Measurements from ENCODE around the gene CD40. TPM values are rescaled to one million over a fixed set of nuclear protein-coding genes. Genes with fewer than 3 reads are reported as not detected.

Gene CD40
- total and polyA plus RNA-seq, 2 of the 4 experiments (the other 2 are of a cell fraction): 0.36 to 0.92 TPM

- dilution Hi-C loops (cut with HindIII; ENCODE audit: low sequenced_read_pairs, unreplicated experiment): no loop called here
- no peak for ATAC-seq (ENCODE audit: low read depth)
- WGBS, 2 experiments (ENCODE audit: extremely low coverage in 2 of 2, insufficient read length in 1 of 2): 43% methylated on average over 1 of the region's 12 CpGs; no CpG with 5 or more reads in 1 of the 2 experiments
Measured at GRCh38 chr20:46135856-46136633, 17.9 kb downstream of the CD40 start.

More at GRCh38 chr20:46135856-46136633, 17.9 kb downstream of the CD40 start:
- H2AFZ ChIP-seq (replicated peaks; ENCODE audit: low read length, poor library complexity): no peak overlapping the region
- no peaks in the 10 kb centered on the region for H3K79me1 ChIP-seq (ENCODE audit: low read depth in 1 of 2, low read length in 2 of 2)
- H3K4ac ChIP-seq (ENCODE audit: low read depth, low read length): no peak overlapping the region
- no peak overlapping the region for H3K4me2 ChIP-seq (ENCODE audit: low read depth, low read length)
- no peak overlapping the region for H3K14ac ChIP-seq (replicated peaks; ENCODE audit: low read depth, low read length)
- ChIA-PET CTCF (no interaction called here), POLR2A (ENCODE audit: unreplicated experiment) (no interaction called here)
- H4K5ac ChIP-seq (ENCODE audit: low read depth, low read length): no peak overlapping the region
- H2BK120ac ChIP-seq (ENCODE audit: low read depth, low read length): no peak overlapping the region
- H4K8ac ChIP-seq (ENCODE audit: low read depth in 2 of 2, low read length in 2 of 2): no peak overlapping the region
- no peak overlapping the region for H2BK5ac ChIP-seq (ENCODE audit: low read depth, low read length, poor library complexity, severe bottlenecking)
- no peak overlapping the region for H2BK15ac ChIP-seq (ENCODE audit: low read depth, low read length)
- no peak overlapping the region for H3K18ac ChIP-seq (ENCODE audit: low read depth, low read length)
- no peaks in the 10 kb centered on the region for H3K9me3 ChIP-seq (ENCODE audit: control insufficient read depth, insufficient read depth, low read length)
- in situ Hi-C loops (cut with MboI; ENCODE audit: low sequenced_read_pairs) (no loop called here), intact Hi-C loops (cut with micrococcal nuclease) (no loop called here)
- H3K36me3 ChIP-seq (ENCODE audit: control insufficient read depth, insufficient read depth, low read length): no peaks in the 10 kb centered on the region
- peaks cover 48% of the 10 kb centered on the region for H3K27me3 ChIP-seq (ENCODE audit: control insufficient read depth, insufficient read depth, low read length)
- no peaks in the 10 kb centered on the region for H3K9me1 ChIP-seq (ENCODE audit: insufficient read depth, low read length)
- H3K4me3 ChIP-seq (ENCODE audit: insufficient read depth, low read depth, low read length): no peak overlapping the region
- no peak overlapping the region for H3K9ac ChIP-seq (ENCODE audit: low read depth, low read length)
- no peak overlapping the region for H3K23ac ChIP-seq (ENCODE audit: low read depth, low read length)
- TF ChIP-seq CHD1 (IDR thresholded peaks at IDR 0.05; ENCODE audit: low read depth, low read length) (no peak), POLR2A (IDR thresholded peaks at IDR 0.05; ENCODE audit: low read depth, low read length) (no peak), RAD21 (IDR thresholded peaks at IDR 0.05; ENCODE audit: low read length) (no peak), MAFK (IDR thresholded peaks at IDR 0.05; ENCODE audit: low read depth, low read length) (no peak), BHLHE40 (IDR thresholded peaks at IDR 0.05; ENCODE audit: low read depth, low read length) (no peak), RCOR1 (IDR thresholded peaks at IDR 0.05; ENCODE audit: insufficient replicate concordance, low read length) (no peak), CEBPB (IDR thresholded peaks at IDR 0.05; ENCODE audit: low read depth, low read length) (no peak), MAZ (IDR thresholded peaks at IDR 0.05; ENCODE audit: borderline replicate concordance, low read depth, low read length) (no peak)
- H2BK20ac ChIP-seq (ENCODE audit: low read depth, low read length): no peak overlapping the region
- no peak overlapping the region for H3K56ac ChIP-seq (ENCODE audit: extremely low read depth, insufficient read depth, low read length)
- no peaks in the 10 kb centered on the region for H4K20me1 ChIP-seq (ENCODE audit: insufficient read depth, low read length)
- H2AK9ac ChIP-seq (replicated peaks; ENCODE audit: low read depth, low read length, poor library complexity): no peak overlapping the region
- H4K91ac ChIP-seq (ENCODE audit: insufficient read depth, low read depth, low read length): no peak overlapping the region
- H3K4me1 ChIP-seq (ENCODE audit: control insufficient read depth, insufficient read depth, low read length): no peaks in the 10 kb centered on the region
- H2AK5ac ChIP-seq (ENCODE audit: low read depth, low read length): no peak overlapping the region
- no TSS peak for BruUV-seq (replicated peaks)
- no peak overlapping the region for H3K27ac ChIP-seq (ENCODE audit: insufficient read depth, low read length)
- no peak for DNase-seq

Data from IMR-90 (cell line).